Activated CD4-positive, alpha-beta T cell treated with anti-CD3 and anti-CD28 coated beads, Interleukin-2, amount 50 U/mL, for 24 hours (primary cell): ENCODE data around the gene RPS3A.
"Not testable (repeated sequence)": the region's sequence is repeated elsewhere in the genome, so short reads cannot be mapped to it uniquely, and the experiment has no call there.

Experiments used
- DNase-seq, 2 donors: peaks; one replicate each; pipeline ENCODE4 v3.0.0-alpha.2; 2020; ENCODE audit warnings: low read depth in 1 of 2, low spot score in 1 of 2

The RPS3A gene

DNA sequence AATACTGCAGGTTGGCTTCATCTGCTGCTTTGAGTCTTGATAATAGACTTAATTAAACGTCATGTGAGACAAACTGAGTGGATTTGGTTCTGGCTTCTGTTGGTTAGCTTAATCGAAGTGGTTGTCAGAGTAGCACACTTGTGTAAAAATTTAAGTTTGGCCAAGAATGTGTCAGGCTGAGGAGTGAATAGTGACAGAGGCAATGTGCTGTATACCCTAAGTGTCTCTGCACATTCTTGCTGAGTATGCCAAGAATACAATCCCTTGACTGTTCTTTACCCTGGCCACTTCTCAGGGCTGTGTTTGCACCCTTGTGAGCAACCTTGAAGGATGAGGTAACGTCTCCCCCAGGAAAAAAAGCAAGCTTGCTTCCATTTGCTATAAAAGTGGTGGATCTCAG is 14.9 kb downstream of the RPS3A start:
- DNase-seq, result no peak

DNA sequence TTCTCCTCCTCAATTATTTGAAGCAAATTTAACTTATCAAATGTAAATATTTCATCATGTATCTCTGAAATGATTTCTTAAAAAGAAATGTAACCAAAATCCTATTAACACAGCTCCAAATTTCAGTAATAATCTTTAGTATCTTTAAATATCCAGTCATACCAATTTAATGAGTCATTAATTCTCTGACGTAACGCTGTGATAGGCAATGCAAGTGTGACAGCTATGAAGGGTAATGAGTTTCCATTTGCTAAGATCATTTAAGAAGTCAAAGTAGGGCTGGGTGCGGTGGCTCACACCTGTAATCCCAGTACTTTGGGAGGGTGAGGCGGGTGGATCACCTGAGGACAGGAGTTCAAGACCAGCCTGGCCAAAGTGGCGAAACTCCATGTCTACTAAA is 15.6 kb downstream of the RPS3A start:
- no peak for DNase-seq

DNA sequence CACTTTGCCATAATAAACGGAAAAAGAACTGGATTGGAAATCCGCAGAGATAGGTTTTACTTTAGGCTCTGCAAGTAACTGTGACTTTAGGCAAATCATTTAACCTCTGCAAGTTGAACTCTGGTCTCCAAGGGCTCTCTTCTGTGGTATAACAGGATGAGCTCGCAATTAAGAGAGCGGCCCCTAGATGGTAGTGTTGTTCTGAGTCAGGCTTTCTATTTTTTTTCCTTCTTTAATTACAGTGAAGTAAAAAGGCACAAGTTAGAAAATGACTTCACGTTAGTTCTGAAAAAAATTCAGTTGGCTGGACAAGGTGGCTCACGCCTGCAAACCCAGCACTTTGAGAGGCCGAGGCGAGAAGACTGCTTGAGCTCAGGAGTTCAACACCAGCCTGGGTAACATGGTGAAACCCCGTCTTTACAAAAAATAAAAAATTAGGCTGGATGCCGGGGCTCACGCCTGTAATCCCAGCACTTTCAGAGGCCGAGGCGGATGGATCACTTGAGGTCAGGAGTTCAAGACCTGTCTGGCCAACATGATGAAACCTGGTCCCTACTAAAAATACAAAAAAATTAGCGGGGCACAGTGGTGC is 18.0 kb downstream of the RPS3A start:
- DNase-seq, result peak in 1 of 2 donors; percentile 31

DNA sequence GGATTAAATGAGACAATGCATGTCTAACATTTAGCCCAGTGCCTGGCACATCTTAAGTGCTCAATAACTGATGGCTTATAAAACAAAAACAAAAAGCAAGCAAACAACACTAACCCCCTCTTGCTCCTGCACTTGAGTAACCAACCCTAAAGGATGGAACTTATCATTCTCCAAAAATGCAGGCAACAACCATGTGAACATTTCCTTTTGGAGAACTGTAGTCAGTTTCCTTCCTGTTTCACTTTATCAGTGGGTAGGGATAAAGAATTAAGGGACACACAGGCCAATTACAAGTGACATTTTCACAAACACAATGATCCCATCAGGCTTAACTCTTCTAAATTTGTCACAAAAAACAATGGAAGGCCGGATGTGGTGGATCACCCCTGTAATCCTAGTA is 30.4 kb downstream of the RPS3A start:
- DNase-seq, result no peak

DNA sequence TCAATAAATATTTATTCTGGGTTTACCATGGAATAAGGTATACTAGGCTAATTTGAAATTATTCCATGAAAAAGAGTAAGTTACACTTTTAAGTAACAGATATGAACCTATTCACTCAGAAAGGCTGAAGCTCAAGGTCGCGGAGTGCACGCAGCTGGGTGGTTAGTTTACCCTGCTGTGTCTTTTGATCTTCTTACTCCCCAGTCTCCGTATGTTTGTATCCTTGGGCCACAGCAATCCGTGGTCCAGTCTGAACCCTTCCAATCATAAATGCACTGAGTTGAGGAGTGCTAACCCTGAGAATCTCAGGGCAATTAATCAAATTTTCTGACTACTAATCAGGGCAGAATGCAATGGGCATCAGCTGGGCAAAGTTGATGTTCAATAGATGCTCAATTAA is 33.9 kb downstream of the RPS3A start:
- DNase-seq, result no peak

DNA sequence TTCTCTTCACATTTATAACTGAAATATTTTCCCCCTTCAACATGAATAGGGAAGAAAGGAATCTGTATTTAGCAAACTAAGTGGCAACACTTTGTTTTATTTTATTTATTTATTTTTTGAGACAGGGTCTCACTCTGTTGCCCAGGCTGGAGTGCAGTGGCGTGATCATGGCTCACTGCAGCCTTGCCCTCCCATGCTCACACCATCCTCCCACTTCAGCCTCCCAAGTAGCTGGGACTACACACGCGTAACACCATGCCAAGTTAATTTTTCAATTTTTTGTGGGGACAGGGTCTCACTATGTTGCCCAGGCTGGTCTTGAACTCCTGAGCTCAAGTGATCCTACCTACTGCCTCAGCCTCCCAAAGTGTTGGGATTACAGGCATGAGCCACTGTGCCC is 36.6 kb downstream of the RPS3A start:
- DNase-seq, result not testable (repeated sequence)

DNA sequence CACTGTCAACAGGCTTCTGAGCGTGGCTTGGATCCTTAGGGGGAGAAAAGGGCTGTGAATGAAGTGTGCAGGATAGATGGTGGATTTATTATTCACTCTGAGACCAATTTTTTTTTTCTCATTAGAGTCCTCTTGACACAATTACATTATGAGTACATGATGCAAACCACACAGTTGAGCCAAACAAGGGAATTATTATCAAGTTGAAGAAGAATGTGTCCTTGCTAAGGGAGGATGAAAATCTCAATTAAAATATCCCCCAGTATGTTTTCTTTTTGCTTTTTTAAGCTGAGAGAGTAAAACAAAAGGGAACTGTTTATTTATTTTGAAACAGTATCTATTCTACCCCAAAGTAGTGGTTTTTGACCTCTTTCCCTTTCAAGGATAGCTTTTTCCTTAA is 40.4 kb downstream of the RPS3A start:
- DNase-seq, result no peak

DNA sequence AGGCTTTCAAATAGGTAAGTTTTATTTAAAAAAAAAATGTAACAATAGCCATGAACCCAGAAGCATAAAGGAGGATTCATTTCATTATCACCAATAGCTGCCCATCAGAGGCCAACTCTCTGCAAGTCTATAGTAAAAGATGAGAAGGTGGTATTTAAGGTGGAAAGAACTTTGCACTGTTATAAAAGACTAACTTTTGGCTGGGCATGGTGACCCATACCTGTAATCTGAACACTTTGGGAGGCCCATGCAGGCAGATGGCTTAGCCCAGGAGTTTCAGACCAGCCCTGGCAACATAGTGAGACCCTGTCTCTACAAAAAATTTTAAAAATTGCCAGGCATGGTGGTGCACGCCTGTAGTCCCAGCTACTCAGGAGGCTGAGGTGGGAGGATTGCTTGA is 43.3 kb downstream of the RPS3A start:
- DNase-seq, result no peak

DNA sequence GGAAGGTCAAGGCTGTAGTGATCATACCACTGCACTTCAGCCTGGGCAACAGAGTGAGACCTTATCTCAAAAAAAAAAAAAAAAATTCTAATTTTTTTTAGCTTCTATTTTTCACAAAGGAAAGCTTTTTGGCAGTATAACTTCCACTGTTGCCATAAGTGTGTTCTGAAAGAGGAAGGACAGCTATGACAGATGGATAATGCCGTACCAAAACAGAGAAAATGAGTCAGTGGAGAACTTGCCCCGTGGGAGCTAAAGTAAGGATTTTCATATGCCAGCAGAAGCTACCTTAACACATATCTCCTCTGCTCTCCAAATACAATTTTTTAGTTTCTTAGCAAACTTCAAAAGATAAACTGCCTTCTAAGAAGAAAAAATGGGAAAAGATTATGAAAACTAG is 43.7 kb downstream of the RPS3A start:
- DNase-seq, result no peak

DNA sequence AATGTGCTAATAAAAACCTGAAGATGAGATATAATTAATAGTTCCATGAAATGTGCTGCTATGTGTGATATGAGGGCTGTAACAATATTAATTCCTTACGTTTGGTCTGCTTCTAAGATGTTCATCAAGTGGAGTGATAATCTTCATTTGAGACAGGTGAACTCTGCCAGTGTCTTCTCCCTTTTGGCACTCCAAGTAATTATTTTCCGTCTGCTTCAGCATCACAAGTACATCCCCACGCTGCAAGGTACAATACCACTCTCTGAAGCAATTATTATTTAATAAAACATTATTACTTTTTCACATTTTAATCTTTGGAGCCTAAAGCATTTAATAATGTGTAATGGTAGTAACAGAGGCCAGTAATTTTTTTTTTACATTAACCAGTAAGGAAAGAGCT is 44.4 kb downstream of the RPS3A start:
- no peak for DNase-seq

DNA sequence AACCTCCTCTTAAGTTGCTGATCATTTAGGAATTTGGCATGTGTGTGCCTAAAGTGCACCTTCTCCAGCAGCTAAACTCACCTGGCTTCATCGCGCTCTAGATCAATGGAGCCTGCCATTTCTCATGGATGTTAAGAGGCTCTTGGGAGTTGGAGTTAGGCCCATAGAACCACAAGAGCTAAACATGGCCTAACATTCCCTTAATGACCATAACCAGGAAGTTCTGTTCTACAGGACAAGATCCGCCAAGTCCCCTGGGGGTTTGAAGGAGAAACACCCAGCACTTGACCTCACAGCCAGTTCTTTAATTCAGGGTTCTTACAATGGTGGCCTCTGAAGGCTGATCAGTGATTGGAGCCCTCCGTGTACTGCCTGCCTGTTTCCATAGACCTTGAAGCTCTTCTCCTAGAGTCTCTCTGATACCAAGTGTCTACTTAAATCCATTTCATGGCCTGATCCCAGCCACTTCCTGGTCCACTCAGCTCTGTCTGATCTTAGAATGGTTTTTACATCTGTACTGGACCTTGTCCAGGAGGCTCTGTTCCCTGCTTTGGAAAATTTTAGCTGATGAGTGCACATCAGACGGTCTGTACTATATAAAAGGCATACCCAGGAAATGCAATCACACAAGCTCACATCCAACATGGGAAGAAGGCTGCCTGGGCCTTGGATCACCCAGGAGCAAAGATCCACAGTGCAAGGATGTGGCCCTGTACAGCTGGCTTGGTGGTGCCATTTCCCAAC is 45.1 kb downstream of the RPS3A start:
- DNase-seq, result no peak

DNA sequence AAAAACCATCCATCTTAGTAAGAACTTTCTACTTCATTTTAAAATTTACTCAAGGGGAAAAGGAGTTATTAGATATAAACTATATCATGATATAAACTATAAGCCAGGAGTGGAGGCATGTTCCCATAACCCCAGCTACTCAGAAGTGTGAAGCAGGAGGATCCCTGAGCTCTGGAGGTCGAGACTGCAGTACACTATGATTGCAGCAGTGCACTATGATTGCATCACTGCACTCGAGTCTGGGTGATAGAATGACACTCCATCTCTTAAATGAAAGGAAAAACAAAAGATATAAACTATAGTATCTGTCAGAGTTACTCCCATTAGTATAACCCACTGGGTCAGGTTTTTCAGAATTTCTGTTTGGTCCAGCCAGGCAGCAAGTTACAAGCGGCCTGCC is 47.6 kb downstream of the RPS3A start:
- DNase-seq, result no peak

DNA sequence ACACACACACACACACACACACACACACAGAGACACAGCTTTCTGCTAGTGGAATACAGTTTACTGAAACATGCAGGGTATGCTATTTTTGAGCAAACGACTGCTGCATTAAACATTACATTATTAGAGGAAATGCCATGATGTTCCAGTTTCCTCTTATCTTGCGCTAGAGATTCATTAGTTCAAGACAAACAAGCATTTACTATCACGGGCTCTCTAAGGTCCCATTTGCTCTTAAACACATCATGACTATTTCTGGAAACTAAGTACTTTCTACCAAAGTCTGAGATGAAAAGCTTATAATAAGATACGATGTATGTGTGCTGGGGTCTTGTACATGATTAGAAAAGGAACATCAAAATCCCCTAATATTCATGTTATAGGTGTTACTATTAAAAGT is 48.8 kb downstream of the RPS3A start:
- DNase-seq, result no peak

DNA sequence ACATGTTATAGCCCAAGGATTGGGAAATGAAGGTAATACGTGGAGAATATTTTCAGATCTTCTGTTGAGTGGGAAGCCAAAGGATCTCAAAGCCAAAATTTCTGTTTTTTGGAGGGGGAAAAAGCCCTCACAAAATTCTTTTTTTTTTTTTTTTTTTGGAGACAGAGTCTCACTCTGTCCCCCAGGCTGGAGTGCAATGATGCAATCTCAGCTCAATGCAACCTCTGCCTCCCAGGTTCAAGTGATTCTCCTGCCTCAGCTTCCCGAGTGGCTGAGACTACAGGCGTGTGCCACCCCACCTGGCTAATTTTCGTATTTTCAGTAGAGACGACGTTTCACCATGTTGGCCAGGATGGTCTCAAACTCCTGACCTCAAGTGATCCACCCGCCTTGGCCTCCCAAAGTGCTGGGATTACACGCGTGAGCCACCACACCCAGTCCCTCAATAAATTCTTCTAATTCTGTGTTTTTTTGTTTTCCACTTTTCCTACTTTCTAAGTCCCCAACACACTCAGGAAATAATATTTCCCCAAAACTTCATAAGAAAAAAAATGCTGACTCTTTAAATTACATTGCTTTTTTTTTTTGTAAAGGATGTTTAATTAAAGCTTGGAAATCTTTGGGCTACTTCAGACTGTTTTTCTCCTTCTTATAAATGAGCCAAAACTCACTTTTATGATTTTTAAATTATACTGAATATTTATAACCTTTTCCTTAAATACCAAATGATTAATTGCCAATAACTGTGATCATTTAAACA is 51.6 kb downstream of the RPS3A start:
- DNase-seq, result no peak

DNA sequence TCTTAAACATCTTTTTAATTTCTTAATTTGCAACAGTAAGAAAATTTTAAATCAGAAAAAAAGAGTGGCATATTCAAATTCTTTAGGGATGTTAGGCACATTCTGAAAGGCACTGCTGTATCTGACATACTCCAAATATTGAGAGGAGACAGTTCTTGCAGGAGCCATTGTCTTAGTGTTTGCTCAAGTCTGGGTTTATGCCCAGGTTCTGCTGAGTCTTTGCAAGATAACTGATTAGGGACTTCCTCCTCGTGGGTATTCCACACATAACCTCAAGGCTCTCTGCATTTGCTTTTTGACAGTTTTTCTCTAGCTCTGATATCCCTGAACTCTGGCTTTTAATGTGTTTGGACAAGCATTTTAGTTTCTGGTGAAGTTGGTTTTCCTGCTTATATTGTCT is 52.6 kb downstream of the RPS3A start:
- DNase-seq, result no peak

DNA sequence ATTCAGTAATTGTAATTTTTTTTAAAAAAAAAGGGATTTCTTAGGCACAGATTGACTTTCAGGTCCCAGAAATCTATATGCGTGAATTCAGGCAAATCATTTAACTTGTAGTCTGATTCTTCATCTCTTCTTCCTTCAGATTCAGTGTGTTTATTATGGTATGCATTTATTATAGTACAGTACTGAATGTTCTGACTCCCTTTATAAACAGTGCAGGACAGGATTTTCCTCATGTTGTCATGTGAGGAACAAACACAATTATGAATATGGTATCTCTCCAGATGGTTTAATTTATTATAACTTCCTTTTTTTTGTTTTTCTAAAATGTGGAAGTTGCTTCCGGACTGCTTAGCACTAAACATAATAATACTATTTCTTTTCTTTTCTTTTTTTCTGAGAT is 54.2 kb downstream of the RPS3A start:
- no peak for DNase-seq
